HEK293 (cell line): ENCODE data around the gene MINDY1.
A peak's percentile ranks its signal among the peaks of the same experiment; 100 is the strongest.

Experiments
- CTCF ChIA-PET: fragments of 350-600 bp; formaldehyde crosslinking; extraction: SDS; loops from one replicate; lab custom pipeline; 2021; ENCODE audit warnings: antibody characterized with exemption; lab: Yijun Ruan, JAX
- POLR2A ChIA-PET: fragments of 300-600 bp; formaldehyde crosslinking; extraction: SDS; loops from one replicate; lab custom pipeline; 2020; ENCODE audit warnings: antibody characterized with exemption, inconsistent platforms; lab: Yijun Ruan, JAX
- H3K27ac ChIP-seq: fragments of 200-500 bp; sonication (Bioruptor generic); 2 replicates; pipeline ENCODE4 v1.5.1; 2014; ENCODE audit warnings: low read depth, low read length, control low read depth, inconsistent platforms; ENCODE audit errors: extremely low read depth
- H3K36me3 ChIP-seq, 2 experiments: fragments of 200-500 bp in 1 of 2; sonication (Bioruptor generic) in 1 of 2; 1 replicate in 1 of 2; 2 replicates in 1 of 2; pipeline ENCODE4 v1.5.1; 2014 to 2017; ENCODE audit warnings: inconsistent platforms in 2 of 2, low read length in 2 of 2; ENCODE audit not compliant: control insufficient read depth in 2 of 2, insufficient read depth in 1 of 2
- H3K4me1 ChIP-seq: fragments of 200-500 bp; sonication (Bioruptor generic); 2 replicates; pipeline ENCODE4 v1.5.1; 2014; ENCODE audit warnings: mild to moderate bottlenecking, low read length, inconsistent platforms; ENCODE audit not compliant: control insufficient read depth, insufficient read depth
- H3K4me3 ChIP-seq: 2 replicates; pipeline ENCODE4 v1.5.1; 2011; ENCODE audit warnings: low read depth, mild to moderate bottlenecking, control low read depth, low read length, moderate library complexity
- H3K9me3 ChIP-seq: fragments of 200-500 bp; sonication (Bioruptor generic); 2 replicates; pipeline ENCODE4 v1.5.1; 2014; ENCODE audit warnings: low read depth, low read length, inconsistent platforms; ENCODE audit not compliant: control insufficient read depth, insufficient read depth
- ATF2 ChIP-seq: fragments of 450-650 bp; formaldehyde crosslinking; IDR thresholded peaks from 2 replicates; pipeline ENCODE4 v1.5.1; 2016; ENCODE audit warnings: missing biosample characterization, missing genetic modification characterization, low read depth
- BCL11B ChIP-seq: fragments of 450-650 bp; formaldehyde crosslinking; IDR thresholded peaks from 2 replicates; pipeline ENCODE4 v1.5.1; 2016; ENCODE audit warnings: low read depth, missing biosample characterization, missing genetic modification characterization
- EGR2 ChIP-seq: fragments of 450-650 bp; formaldehyde crosslinking; IDR thresholded peaks from 2 replicates; pipeline ENCODE4 v1.5.1; 2016; ENCODE audit warnings: low read depth, missing biosample characterization, missing genetic modification characterization
- FEZF1 ChIP-seq: fragments of 450-650 bp; formaldehyde crosslinking; IDR thresholded peaks from 2 replicates; pipeline ENCODE4 v1.5.1; 2016; ENCODE audit warnings: missing biosample characterization, missing genetic modification characterization
- IKZF3 ChIP-seq: fragments of 450-650 bp; IDR thresholded peaks from 2 replicates; pipeline ENCODE4 v1.5.0; 2018; ENCODE audit warnings: missing biosample characterization, mild to moderate bottlenecking, missing genetic modification characterization, moderate library complexity
- KLF17 ChIP-seq: fragments of 450-650 bp; formaldehyde crosslinking; IDR thresholded peaks from 2 replicates; pipeline ENCODE4 v1.5.1; 2016; ENCODE audit warnings: missing biosample characterization, missing genetic modification characterization
- KLF7 ChIP-seq: fragments of 450-650 bp; formaldehyde crosslinking; IDR thresholded peaks from 2 replicates; pipeline ENCODE4 v1.5.1; 2016; ENCODE audit warnings: missing biosample characterization, missing genetic modification characterization, borderline replicate concordance
- MEIS1 ChIP-seq: sonication (generic); formaldehyde crosslinking; IDR thresholded peaks from 2 replicates; pipeline ENCODE4 v1.8.1; 2022; ENCODE audit warnings: missing genetic modification reagents, mild to moderate bottlenecking, borderline replicate concordance
- OVOL3 ChIP-seq: fragments of 450-650 bp; formaldehyde crosslinking; IDR thresholded peaks from 2 replicates; pipeline ENCODE4 v1.5.1; 2016; ENCODE audit warnings: missing biosample characterization, missing genetic modification characterization
- PATZ1 ChIP-seq: fragments of 450-650 bp; formaldehyde crosslinking; IDR thresholded peaks from 2 replicates; pipeline ENCODE4 v1.5.1; 2016; ENCODE audit warnings: missing biosample characterization, missing genetic modification characterization
- REPIN1 ChIP-seq: fragments of 450-650 bp; formaldehyde crosslinking; IDR thresholded peaks from 2 replicates; pipeline ENCODE4 v1.5.1; 2017; ENCODE audit warnings: missing biosample characterization, missing genetic modification characterization, low read depth
- TCF7L2 ChIP-seq: IDR thresholded peaks from 2 replicates; pipeline ENCODE4 v1.6.1; 2011; ENCODE audit warnings: low read depth, mild to moderate bottlenecking, inconsistent platforms, low read length, moderate library complexity, borderline replicate concordance
- WT1 ChIP-seq: fragments of 450-650 bp; formaldehyde crosslinking; IDR thresholded peaks from 2 replicates; pipeline ENCODE4 v1.5.1; 2016; ENCODE audit warnings: missing biosample characterization, missing genetic modification characterization
- ZBTB1 ChIP-seq: fragments of 450-650 bp; formaldehyde crosslinking; IDR thresholded peaks from 2 replicates; pipeline ENCODE4 v1.5.1; 2016; ENCODE audit warnings: missing biosample characterization, missing genetic modification characterization
- ZBTB21 ChIP-seq: fragments of 450-650 bp; formaldehyde crosslinking; IDR thresholded peaks from 2 replicates; pipeline ENCODE4 v1.5.1; 2017; ENCODE audit warnings: missing biosample characterization, missing genetic modification characterization
- ZBTB8A ChIP-seq: fragments of 450-650 bp; formaldehyde crosslinking; IDR thresholded peaks from 2 replicates; pipeline ENCODE4 v1.5.1; 2016; ENCODE audit warnings: missing biosample characterization, missing genetic modification characterization
- ZNF148 ChIP-seq: fragments of 450-650 bp; formaldehyde crosslinking; IDR thresholded peaks from 2 replicates; pipeline ENCODE4 v1.5.0; 2017; ENCODE audit warnings: missing biosample characterization, missing genetic modification characterization, borderline replicate concordance
- ZNF239 ChIP-seq: fragments of 450-650 bp; formaldehyde crosslinking; IDR thresholded peaks from 2 replicates; pipeline ENCODE4 v1.5.1; 2016; ENCODE audit warnings: missing biosample characterization, missing genetic modification characterization
- ZNF311 ChIP-seq: fragments of 450-650 bp; formaldehyde crosslinking; IDR thresholded peaks from 2 replicates; pipeline ENCODE4 v1.5.1; 2017; ENCODE audit warnings: missing biosample characterization, missing genetic modification characterization, borderline replicate concordance
- ZNF37A ChIP-seq: fragments of 450-650 bp; IDR thresholded peaks from 2 replicates; pipeline ENCODE4 v1.5.1; 2018; ENCODE audit warnings: missing biosample characterization, missing genetic modification characterization
- ZNF394 ChIP-seq: fragments of 450-650 bp; formaldehyde crosslinking; IDR thresholded peaks from 2 replicates; pipeline ENCODE4 v1.5.1; 2016; ENCODE audit warnings: missing biosample characterization, missing genetic modification characterization, mild to moderate bottlenecking, moderate library complexity, borderline replicate concordance
- ZNF426 ChIP-seq: fragments of 450-650 bp; formaldehyde crosslinking; IDR thresholded peaks from 2 replicates; pipeline ENCODE4 v1.5.1; 2017; ENCODE audit warnings: missing biosample characterization, missing genetic modification characterization, mild to moderate bottlenecking, inconsistent platforms, moderate library complexity
- ZNF449 ChIP-seq: fragments of 450-650 bp; formaldehyde crosslinking; IDR thresholded peaks from 2 replicates; pipeline ENCODE4 v1.5.1; 2017; ENCODE audit warnings: missing biosample characterization, mild to moderate bottlenecking, missing genetic modification characterization, moderate library complexity
- ZNF580 ChIP-seq: fragments of 450-650 bp; formaldehyde crosslinking; IDR thresholded peaks from 2 replicates; pipeline ENCODE4 v1.5.1; 2016; ENCODE audit warnings: missing biosample characterization, missing genetic modification characterization
- ZNF660 ChIP-seq: fragments of 450-650 bp; IDR thresholded peaks from 2 replicates; pipeline ENCODE4 v1.5.1; 2018; ENCODE audit warnings: missing biosample characterization, mild to moderate bottlenecking, missing genetic modification characterization
- ZNF677 ChIP-seq: fragments of 450-650 bp; IDR thresholded peaks from 2 replicates; pipeline ENCODE4 v1.5.0; 2018; ENCODE audit warnings: missing biosample characterization, mild to moderate bottlenecking, missing genetic modification characterization, moderate library complexity
- ZNF692 ChIP-seq: fragments of 450-650 bp; formaldehyde crosslinking; IDR thresholded peaks from 2 replicates; pipeline ENCODE4 v1.5.1; 2016; ENCODE audit warnings: missing biosample characterization, missing genetic modification characterization
- ZNF76 ChIP-seq: fragments of 450-650 bp; formaldehyde crosslinking; IDR thresholded peaks from 2 replicates; pipeline ENCODE4; 2016; ENCODE audit warnings: low read depth, missing biosample characterization, missing genetic modification characterization, borderline replicate concordance
- ZNF830 ChIP-seq: fragments of 450-650 bp; IDR thresholded peaks from 2 replicates; pipeline ENCODE4 v1.5.0; 2018; ENCODE audit warnings: missing biosample characterization, missing genetic modification characterization, low read depth, mild to moderate bottlenecking, moderate library complexity

MINDY1 gene

GRCh38 chr1:151047591-151047924 is 40.9 kb upstream of the MINDY1 start, which contains the start of gene C1orf56:
Gene C1orf56 (plus strand): TSS chr1:151047751. CDS start chr1:151047848, 97 bp downstream.
- H3K36me3 ChIP-seq, result peaks cover 0 to 28% of the 10 kb centered on the region in 2 experiments; a peak in 2 of 3 replicates
- ChIA-PET POLR2A (interaction anchor here (1.2 to 2.4 kb wide), 6 partner anchors 9 to 42 kb away, joined by 3 to 17 read pairs (median 8); partner anchors contain the start of genes CDC42SE1, MINDY1 and MLLT11), CTCF (interaction anchor here (0.6 to 2.0 kb wide), 7 partner anchors 8 to 110 kb away, joined by 3 to 15 read pairs (median 4); partner anchors contain the start of genes CDC42SE1 and MLLT11)
- H3K4me1 ChIP-seq, result no peaks in the 10 kb centered on the region
- peak within 1 kb of the TSS; percentile 52 for H3K4me3 ChIP-seq
- H3K9me3 ChIP-seq, result no peaks in the 10 kb centered on the region
- H3K27ac ChIP-seq, result peak within 1 kb of the TSS; percentile 81
- TF ChIP-seq ZNF580 (tag by site-specific recombination) (0 out of 2 replicates have a peak, but pooled peaks have one; percentile 40), ZBTB21 (tag by site-specific recombination) (no peak), ZNF677 (no peak), MEIS1 (CRISPR knock-in tag) (no peak), WT1 (tag by site-specific recombination) (no peak), ZNF660 (no peak), EGR2 (no peak), PATZ1 (peak; percentile 89; the same call in 1 of the 2 replicates), TCF7L2 (no peak), KLF17 (tag by site-specific recombination) (no peak), ZNF239 (tag by site-specific recombination) (no peak), ZNF37A (no peak), REPIN1 (tag by site-specific recombination) (no peak), IKZF3 (tag by site-specific recombination) (no peak), ZNF426 (tag by site-specific recombination) (no peak), FEZF1 (tag by site-specific recombination) (no peak), BCL11B (tag by site-specific recombination) (no peak), ATF2 (tag by site-specific recombination) (no peak), OVOL3 (tag by site-specific recombination) (no peak), ZNF830 (tag by site-specific recombination) (no peak), ZNF76 (no peak), KLF7 (no peak), ZNF692 (tag by site-specific recombination) (no peak), ZBTB8A (tag by site-specific recombination) (no peak), ZNF449 (tag by site-specific recombination) (no peak), ZNF394 (tag by site-specific recombination) (no peak), ZNF311 (tag by site-specific recombination) (no peak), ZBTB1 (no peak), ZNF148 (tag by site-specific recombination) (no peak)
